ENCODE data around the gene SOX6. TPM values are rescaled to one million over a fixed set of nuclear protein-coding genes. Genes with fewer than 3 reads are reported as not detected.

The SOX6 gene
- total and polyA plus RNA-seq, 2 donors (not counting 1 experiment from before 2014, with no cell fraction given), result 3.0 to 5.1 TPM

DNA sequence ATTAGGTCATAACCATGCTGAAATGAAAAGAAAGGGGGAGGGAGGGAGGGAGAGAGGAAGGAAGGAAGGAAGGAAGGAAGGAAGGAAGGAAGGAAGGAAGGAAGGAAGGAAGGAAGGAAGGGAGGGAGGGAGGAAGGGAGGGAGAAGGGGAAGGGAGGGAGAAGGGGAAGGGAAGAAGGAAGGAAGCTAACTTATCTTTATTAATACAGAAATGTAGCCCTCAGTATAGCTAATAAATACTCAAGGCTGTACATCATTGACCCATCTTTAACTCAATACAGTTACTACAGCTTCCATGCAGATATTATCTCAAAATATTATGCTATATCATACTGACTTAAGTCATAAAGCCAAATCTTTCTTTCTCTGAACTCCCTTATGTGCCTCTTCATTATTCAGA, 17.4 kb upstream of the SOX6 start:
- no peaks in the 10 kb centered on the region for H3K27me3 ChIP-seq (ENCODE audit: control insufficient read depth, insufficient read depth, low read length)
- no peak for TF ChIP-seq EZH2 (IDR thresholded peaks at IDR 0.05; ENCODE audit: low read length, missing control alignments)
- TF ChIP-seq, protein P1, sequence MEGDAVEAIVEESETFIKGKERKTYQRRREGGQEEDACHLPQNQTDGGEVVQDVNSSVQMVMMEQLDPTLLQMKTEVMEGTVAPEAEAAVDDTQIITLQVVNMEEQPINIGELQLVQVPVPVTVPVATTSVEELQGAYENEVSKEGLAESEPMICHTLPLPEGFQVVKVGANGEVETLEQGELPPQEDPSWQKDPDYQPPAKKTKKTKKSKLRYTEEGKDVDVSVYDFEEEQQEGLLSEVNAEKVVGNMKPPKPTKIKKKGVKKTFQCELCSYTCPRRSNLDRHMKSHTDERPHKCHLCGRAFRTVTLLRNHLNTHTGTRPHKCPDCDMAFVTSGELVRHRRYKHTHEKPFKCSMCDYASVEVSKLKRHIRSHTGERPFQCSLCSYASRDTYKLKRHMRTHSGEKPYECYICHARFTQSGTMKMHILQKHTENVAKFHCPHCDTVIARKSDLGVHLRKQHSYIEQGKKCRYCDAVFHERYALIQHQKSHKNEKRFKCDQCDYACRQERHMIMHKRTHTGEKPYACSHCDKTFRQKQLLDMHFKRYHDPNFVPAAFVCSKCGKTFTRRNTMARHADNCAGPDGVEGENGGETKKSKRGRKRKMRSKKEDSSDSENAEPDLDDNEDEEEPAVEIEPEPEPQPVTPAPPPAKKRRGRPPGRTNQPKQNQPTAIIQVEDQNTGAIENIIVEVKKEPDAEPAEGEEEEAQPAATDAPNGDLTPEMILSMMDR (conservative IDR thresholded peaks at IDR 0.05 in 1 of 2, IDR thresholded peaks at IDR 0.05 in 1 of 2; ENCODE audit: low read depth in 1 of 2, low read length in 2 of 2), result no peak
- H3K27ac ChIP-seq (ENCODE audit: insufficient read depth, low read length), result no peak overlapping the region
- no peak for DNase-seq (ENCODE audit: low read depth in 2 of 2)
- no peak overlapping the region for H3K9ac ChIP-seq (ENCODE audit: insufficient read depth, low read length)
- no peaks in the 10 kb centered on the region for H3K4me1 ChIP-seq (ENCODE audit: control insufficient read depth, extremely low read depth, insufficient read depth, low read length)
- no peak overlapping the region for H2AFZ ChIP-seq (ENCODE audit: low read length)
- no peak overlapping the region for H3K4me2 ChIP-seq (ENCODE audit: extremely low read depth, insufficient read depth, low read length)
- H3K9me3 ChIP-seq (ENCODE audit: control insufficient read depth, insufficient read depth, low read depth, low read length), result no peaks in the 10 kb centered on the region
- H4K20me1 ChIP-seq (ENCODE audit: control insufficient read depth, extremely low read depth, insufficient read depth, low read length), result no peaks in the 10 kb centered on the region
- H3K36me3 ChIP-seq (ENCODE audit: control insufficient read depth, insufficient read depth, low read length), result no peaks in the 10 kb centered on the region
- H3K79me2 ChIP-seq (ENCODE audit: control insufficient read depth, insufficient read depth, low read length), result no peaks in the 10 kb centered on the region
- H3K4me3 ChIP-seq (replicated peaks in 1 of 4; ENCODE audit: control extremely low read depth in 1 of 4, insufficient read depth in 1 of 4, low read depth in 3 of 4, low read length in 4 of 4), result no peak overlapping the region

DNA sequence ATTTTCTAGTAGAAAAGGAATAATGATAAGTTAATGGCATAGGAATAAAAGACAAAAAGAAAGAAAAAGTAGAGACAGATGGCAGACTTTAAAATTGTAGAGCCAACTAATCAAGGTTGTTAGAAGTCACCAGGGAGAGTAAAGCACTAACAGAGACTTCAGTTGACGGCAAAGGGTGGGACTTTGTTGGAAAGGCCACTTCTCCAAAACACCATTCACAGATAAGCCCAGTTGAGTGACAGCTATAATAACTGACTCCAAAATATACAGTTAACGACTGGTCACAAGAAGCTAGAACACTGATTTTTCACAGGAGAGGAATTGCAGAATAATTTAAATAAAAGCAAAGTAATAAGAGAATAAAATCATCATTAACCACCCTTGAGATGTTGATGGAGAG, 16.0 kb upstream of the SOX6 start:
- no peaks in the 10 kb centered on the region for H3K9me3 ChIP-seq (ENCODE audit: control insufficient read depth, insufficient read depth, low read depth, low read length)
- H3K79me2 ChIP-seq (ENCODE audit: control insufficient read depth, insufficient read depth, low read length), result no peaks in the 10 kb centered on the region
- no peaks in the 10 kb centered on the region for H3K4me1 ChIP-seq (ENCODE audit: control insufficient read depth, extremely low read depth, insufficient read depth, low read length)
- H4K20me1 ChIP-seq (ENCODE audit: control insufficient read depth, extremely low read depth, insufficient read depth, low read length), result no peaks in the 10 kb centered on the region
- H3K27me3 ChIP-seq (ENCODE audit: control insufficient read depth, insufficient read depth, low read length), result no peaks in the 10 kb centered on the region
- DNase-seq (ENCODE audit: low read depth in 2 of 2), result no peak
- H3K4me3 ChIP-seq (replicated peaks in 1 of 4; ENCODE audit: control extremely low read depth in 1 of 4, insufficient read depth in 1 of 4, low read depth in 3 of 4, low read length in 4 of 4), result no peak overlapping the region
- H3K27ac ChIP-seq (ENCODE audit: insufficient read depth, low read length), result no peak overlapping the region
- no peak overlapping the region for H2AFZ ChIP-seq (ENCODE audit: low read length)
- H3K9ac ChIP-seq (ENCODE audit: insufficient read depth, low read length), result no peak overlapping the region
- TF ChIP-seq, protein P1 (conservative IDR thresholded peaks at IDR 0.05 in 1 of 2, IDR thresholded peaks at IDR 0.05 in 1 of 2; ENCODE audit: low read depth in 1 of 2, low read length in 2 of 2), result no peak
- no peak for TF ChIP-seq EZH2 (IDR thresholded peaks at IDR 0.05; ENCODE audit: low read length, missing control alignments)
- no peaks in the 10 kb centered on the region for H3K36me3 ChIP-seq (ENCODE audit: control insufficient read depth, insufficient read depth, low read length)
- H3K4me2 ChIP-seq (ENCODE audit: extremely low read depth, insufficient read depth, low read length), result no peak overlapping the region

DNA sequence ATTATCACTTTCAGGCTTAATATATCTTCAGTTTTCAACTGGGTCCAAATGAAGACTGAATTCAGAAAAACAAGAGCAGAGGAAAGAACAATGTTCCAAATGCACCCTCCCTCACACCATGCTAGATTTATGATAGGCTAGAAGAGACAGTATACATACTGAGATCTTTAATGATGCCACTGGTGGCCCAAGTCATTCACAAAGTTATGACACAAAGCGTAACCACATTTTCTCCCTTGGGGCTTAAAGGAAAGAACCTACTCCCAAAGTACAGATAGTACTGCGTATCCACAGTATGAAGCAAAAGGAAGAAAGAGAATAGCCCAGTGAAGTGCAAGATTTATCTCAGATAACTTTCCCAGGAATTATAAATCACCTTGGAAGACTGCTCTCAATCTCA, 10.9 kb upstream of the SOX6 start:
- Histone ChIP-seq H3K4me3 (replicated peaks in 1 of 4; ENCODE audit: control extremely low read depth in 1 of 4, insufficient read depth in 1 of 4, low read depth in 3 of 4, low read length in 4 of 4) (no peak overlapping the region), H2AFZ (ENCODE audit: low read length) (no peak overlapping the region), H3K9ac (ENCODE audit: insufficient read depth, low read length) (no peak overlapping the region), H4K20me1 (ENCODE audit: control insufficient read depth, extremely low read depth, insufficient read depth, low read length) (no peaks in the 10 kb centered on the region), H3K4me1 (ENCODE audit: control insufficient read depth, extremely low read depth, insufficient read depth, low read length) (no peaks in the 10 kb centered on the region), H3K79me2 (ENCODE audit: control insufficient read depth, insufficient read depth, low read length) (no peaks in the 10 kb centered on the region), H3K4me2 (ENCODE audit: extremely low read depth, insufficient read depth, low read length) (no peak overlapping the region), H3K27me3 (ENCODE audit: control insufficient read depth, insufficient read depth, low read length) (no peaks in the 10 kb centered on the region), H3K27ac (ENCODE audit: insufficient read depth, low read length) (no peak overlapping the region), H3K9me3 (ENCODE audit: control insufficient read depth, insufficient read depth, low read depth, low read length) (no peaks in the 10 kb centered on the region), H3K36me3 (ENCODE audit: control insufficient read depth, insufficient read depth, low read length) (no peaks in the 10 kb centered on the region)
- TF ChIP-seq, protein P1 (conservative IDR thresholded peaks at IDR 0.05 in 1 of 2, IDR thresholded peaks at IDR 0.05 in 1 of 2; ENCODE audit: low read depth in 1 of 2, low read length in 2 of 2), result no peak
- no peak for TF ChIP-seq EZH2 (IDR thresholded peaks at IDR 0.05; ENCODE audit: low read length, missing control alignments)
- no peak for DNase-seq (ENCODE audit: low read depth in 2 of 2)

All from fibroblast of lung (primary cell).